HG03457 (cell line): ENCODE measurements around the gene ABCC11.

Experiments
- ATAC-seq: cut with Tn5 transposase; IDR thresholded peaks from one replicate; pipeline ENCODE4 v1.9.1; 2021; ENCODE audit warnings: moderate number of reproducible peaks; ENCODE audit not compliant: unreplicated experiment

The ABCC11 gene

GRCh38 chr16:48165961-48166578 is 81.3 kb downstream of the ABCC11 start:
- no peak for ATAC-seq

GRCh38 chr16:48164907-48165715 is 82.2 kb downstream of the ABCC11 start:
- peak; percentile 68 for ATAC-seq

GRCh38 chr16:48162839-48163410 is 84.4 kb downstream of the ABCC11 start:
- no peak for ATAC-seq

GRCh38 chr16:48161906-48162305 is 85.4 kb downstream of the ABCC11 start:
- ATAC-seq: no peak

GRCh38 chr16:48160575-48160974 is 86.8 kb downstream of the ABCC11 start:
- ATAC-seq: no peak

- ATAC-seq: peak; percentile 76
These were observed 89.0 kb downstream of the ABCC11 start for GRCh38 chr16:48158296-48158695.

- ATAC-seq: no peak
These were observed 89.5 kb downstream of the ABCC11 start for GRCh38 chr16:48157794-48158193.

- ATAC-seq: no peak
These were observed 90.0 kb downstream of the ABCC11 start for GRCh38 chr16:48157302-48157701.

GRCh38 chr16:48156790-48157209 is 90.5 kb downstream of the ABCC11 start:
- ATAC-seq: no peak

- ATAC-seq: no peak
These were observed 91.2 kb downstream of the ABCC11 start, which contains the start of gene ABCC12 for GRCh38 chr16:48155926-48156789. Gene ABCC12, minus strand, starts transcription at chr16:48155993. Its CDS starts 9,569 bp downstream, at chr16:48146424.

GRCh38 chr16:48153774-48154173 is 93.6 kb downstream of the ABCC11 start:
- no peak for ATAC-seq

- ATAC-seq: no peak
These were observed 95.1 kb downstream of the ABCC11 start for GRCh38 chr16:48152226-48152625.

GRCh38 chr16:48150707-48151106 is 96.6 kb downstream of the ABCC11 start:
- no peak for ATAC-seq

GRCh38 chr16:48146710-48147109 is 100.6 kb downstream of the ABCC11 start:
- ATAC-seq: no peak

GRCh38 chr16:48146131-48146530 is 101.2 kb downstream of the ABCC11 start:
- ATAC-seq: no peak

GRCh38 chr16:48143812-48144368 is 103.4 kb downstream of the ABCC11 start:
- ATAC-seq: no peak

GRCh38 chr16:48140821-48141220 is 106.5 kb downstream of the ABCC11 start:
- no peak for ATAC-seq

GRCh38 chr16:48139517-48139916 is 107.8 kb downstream of the ABCC11 start:
- ATAC-seq: no peak

- no peak for ATAC-seq
These were observed 108.8 kb downstream of the ABCC11 start for GRCh38 chr16:48138543-48138942.

GRCh38 chr16:48137822-48138221 is 109.5 kb downstream of the ABCC11 start:
- ATAC-seq: no peak
